HG03354 (cell line): ENCODE measurements around the gene SLC4A7.
A peak's percentile ranks its signal among the peaks of the same experiment; 100 is the strongest.
"Not testable (repeated sequence)": the region's sequence is repeated elsewhere in the genome, so short reads cannot be mapped to it uniquely, and the experiment has no call there.

Source experiments
- ATAC-seq: cut with Tn5 transposase; IDR thresholded peaks from one replicate; pipeline ENCODE4 v1.9.1; 2021; ENCODE audit warnings: mild to moderate bottlenecking; ENCODE audit not compliant: unreplicated experiment, poor library complexity, severe bottlenecking

The SLC4A7 gene

GRCh38 chr3:27449530-27450150 lies 34.5 kb downstream of the SLC4A7 start:
- ATAC-seq, result no peak

GRCh38 chr3:27442995-27443394 lies 41.2 kb downstream of the SLC4A7 start:
- ATAC-seq, result not testable (repeated sequence)

DNA sequence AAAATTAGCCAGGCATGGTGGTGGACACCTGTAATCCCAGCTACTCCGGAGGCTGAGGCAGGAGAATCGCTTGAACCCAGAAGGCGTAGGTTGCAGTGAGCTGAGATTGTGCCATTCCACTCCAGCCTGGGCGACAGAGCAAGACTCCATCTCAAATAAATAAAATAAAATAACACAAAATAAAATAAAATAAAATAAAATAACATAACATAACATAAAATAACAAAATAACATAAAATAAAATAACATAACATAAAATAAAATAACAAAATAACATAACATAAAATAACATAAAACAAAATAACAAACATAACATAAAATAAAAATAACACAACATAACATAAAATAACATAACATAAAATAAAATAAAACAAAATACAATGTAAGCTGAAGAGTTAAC lies 45.8 kb downstream of the SLC4A7 start:
- ATAC-seq, result not testable (repeated sequence)

DNA sequence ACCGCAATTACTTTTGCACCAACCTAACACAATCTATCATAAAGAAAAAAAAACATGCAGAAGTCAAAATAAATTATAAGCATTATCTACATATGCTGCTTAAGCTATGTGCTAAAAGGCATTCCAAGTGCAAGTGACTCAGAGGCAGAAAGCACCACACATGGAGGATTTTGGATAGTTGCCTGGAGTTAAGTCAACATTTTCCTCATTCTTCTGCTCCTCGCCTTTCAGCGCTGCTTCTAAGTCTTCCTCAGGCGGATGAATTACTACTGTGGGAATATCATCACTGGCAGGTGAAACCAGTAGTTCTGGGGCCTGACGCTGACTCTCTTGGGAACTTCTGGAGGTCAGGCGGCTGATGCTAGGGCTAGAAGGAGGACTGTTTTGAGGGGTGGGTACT lies 53.1 kb downstream of the SLC4A7 start:
- ATAC-seq, result no peak

GRCh38 chr3:27429909-27430308 lies 54.3 kb downstream of the SLC4A7 start:
- ATAC-seq, result no peak

DNA sequence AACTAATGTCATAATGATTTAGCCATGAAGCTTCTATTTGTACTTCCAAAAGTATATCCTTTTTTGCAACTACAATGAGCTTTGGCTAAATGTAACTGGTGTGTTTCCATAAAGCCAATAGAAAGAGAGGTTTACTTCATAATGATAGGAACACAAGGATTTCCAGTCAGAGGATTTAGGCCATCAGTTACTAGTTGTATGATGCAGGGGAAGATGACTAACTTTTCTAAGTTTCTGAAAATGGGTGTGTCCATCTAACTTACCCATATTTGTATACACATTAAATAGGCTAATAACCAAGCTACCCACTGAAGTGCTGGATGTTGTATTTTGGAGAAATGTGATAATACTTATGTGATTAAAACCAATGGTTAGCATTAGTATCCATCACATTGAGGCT lies 55.7 kb downstream of the SLC4A7 start:
- no peak for ATAC-seq

- no peak for ATAC-seq
These were observed 57.3 kb downstream of the SLC4A7 start for GRCh38 chr3:27426926-27427325.

DNA sequence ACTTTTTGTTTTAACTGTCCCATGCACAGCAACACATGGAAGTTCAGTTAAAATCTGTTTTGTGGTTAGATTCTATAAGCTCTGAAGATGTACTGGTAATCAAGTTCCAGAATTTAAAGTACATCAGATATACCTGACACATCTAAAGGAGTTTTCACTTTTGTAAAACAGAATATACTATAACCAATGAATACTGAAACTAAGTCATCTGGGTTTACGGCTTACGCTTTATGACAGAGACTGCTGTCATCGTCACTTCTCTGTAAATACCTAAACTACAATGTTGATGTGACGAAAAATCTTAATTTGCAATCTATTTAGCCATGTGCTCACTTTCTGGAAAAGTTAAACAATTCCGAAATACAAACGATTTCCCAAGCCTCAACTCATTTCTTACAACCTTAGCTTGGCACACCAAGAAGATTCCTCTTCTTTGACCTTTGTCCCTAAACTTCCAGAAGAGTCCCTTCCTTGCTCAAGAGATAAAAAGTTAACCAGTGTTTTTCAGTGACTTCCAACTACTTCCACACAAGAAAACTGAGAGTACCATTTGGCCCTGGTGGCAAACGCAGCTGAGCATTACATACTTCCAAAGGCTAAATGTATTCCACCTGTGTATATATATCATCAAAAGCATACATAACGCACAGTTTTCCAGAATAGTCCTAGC lies 58.2 kb downstream of the SLC4A7 start:
- ATAC-seq, result no peak

DNA sequence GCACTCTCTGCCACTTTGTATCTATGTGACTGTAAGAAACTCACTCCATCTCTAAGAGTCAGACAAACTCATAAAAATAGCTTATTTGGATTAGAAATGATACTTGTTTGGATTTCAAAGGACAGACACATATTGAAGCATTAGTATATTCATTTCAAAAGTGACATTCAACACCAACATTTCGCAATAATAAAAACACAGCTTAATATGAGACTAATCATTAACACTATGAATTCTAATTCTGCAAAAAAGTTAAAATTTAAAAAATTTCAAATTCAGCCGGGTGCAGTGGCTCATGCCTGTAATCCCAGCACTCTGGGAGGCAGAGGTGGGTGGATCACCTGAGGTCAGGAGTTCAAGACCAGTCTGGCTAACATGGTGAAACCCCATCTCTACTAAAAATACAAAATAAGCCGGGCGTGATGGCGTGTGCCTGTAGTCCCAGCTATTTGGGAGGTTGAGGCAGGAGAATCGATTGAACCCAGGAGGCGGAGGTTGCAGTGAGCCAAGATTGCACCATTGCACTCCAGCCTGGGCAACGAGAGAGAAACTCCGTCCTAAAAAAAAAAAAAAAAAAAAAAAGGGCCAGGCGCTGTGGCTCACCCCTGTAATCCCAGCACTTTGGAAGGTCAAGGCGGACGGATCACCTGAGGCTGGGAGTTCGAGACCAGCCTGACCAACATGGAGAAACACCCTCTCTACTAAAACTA lies 59.2 kb downstream of the SLC4A7 start:
- ATAC-seq, result not testable (repeated sequence)

DNA sequence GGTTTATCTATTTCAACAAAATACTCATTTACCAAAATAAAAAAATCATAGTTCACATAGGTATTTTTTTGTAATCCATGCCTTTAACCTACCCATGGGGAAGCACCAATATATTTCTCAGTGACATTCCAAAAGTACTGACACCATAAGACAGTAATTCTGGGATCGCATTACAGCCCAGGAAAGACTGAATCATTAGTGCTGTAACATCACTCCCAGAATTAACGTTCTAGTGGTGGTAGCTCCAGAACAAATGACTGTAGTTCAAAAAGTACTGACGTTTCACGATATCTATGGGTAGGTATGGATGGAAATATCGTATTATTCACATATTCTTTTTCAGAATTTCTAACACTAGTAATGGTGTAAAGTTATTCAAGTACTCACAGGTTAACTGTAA lies 60.7 kb downstream of the SLC4A7 start:
- ATAC-seq, result no peak

DNA sequence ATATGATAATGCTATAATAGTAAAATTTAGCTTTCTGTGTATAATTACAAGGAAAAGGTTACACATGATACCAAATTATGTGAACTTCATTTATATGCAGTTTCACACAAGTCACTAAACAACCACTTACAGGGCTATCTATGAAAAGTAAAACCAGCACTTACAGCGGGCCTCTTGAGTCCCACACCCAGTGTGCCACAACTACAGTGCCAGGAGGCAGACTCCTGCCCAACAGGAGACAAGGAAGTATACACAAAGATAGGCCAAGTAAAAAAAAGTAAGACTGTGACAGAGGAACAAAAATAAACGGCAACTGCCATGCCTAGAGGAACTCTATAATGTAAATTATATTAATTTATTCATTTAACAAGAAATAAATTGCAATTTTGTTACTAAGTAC lies 61.6 kb downstream of the SLC4A7 start:
- no peak for ATAC-seq

DNA sequence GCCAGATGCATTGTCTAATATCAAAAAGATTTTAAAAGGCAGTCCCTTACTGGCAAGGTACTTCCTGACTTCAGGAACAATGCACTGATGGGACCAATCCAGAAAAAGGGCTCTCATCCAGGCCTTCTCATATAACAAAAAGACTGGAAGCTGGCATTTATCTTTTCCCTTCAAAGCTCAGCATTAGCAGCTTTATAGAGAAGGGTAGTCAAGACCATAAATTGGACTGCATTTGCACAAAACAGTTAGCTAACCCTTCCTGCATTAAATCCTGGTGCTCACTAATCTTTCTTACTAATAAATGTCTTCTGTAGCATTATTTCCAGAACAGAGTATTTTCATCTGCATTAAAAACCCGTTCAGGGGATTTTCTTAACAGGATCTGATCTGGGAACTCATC lies 69.0 kb downstream of the SLC4A7 start:
- ATAC-seq, result no peak

GRCh38 chr3:27392950-27393679 lies 91.1 kb downstream of the SLC4A7 start:
- ATAC-seq, result peak; percentile 76

- not testable (repeated sequence) for ATAC-seq
These were observed 91.8 kb downstream of the SLC4A7 start for GRCh38 chr3:27392414-27392813.

- no peak for ATAC-seq
These were observed 92.4 kb downstream of the SLC4A7 start for GRCh38 chr3:27391796-27392195.

- no peak for ATAC-seq
These were observed 96.6 kb downstream of the SLC4A7 start for GRCh38 chr3:27387625-27388024.

GRCh38 chr3:27385504-27385903 lies 98.7 kb downstream of the SLC4A7 start:
- ATAC-seq, result no peak

- no peak for ATAC-seq
These were observed 100.0 kb downstream of the SLC4A7 start for GRCh38 chr3:27384191-27384590.

GRCh38 chr3:27380433-27381357 lies 103.5 kb downstream of the SLC4A7 start:
- ATAC-seq, result no peak
